GM21723 (cell line): ENCODE data around the gene KRTAP12-4.
"Not testable (repeated sequence)": the region's sequence is repeated elsewhere in the genome, so short reads cannot be mapped to it uniquely, and the experiment has no call there.

ENCODE experiments used
- ATAC-seq: cut with Tn5 transposase; IDR thresholded peaks from one replicate; pipeline ENCODE4 v1.9.1; 2021; ENCODE audit warnings: mild to moderate bottlenecking, moderate library complexity; ENCODE audit not compliant: unreplicated experiment

Gene KRTAP12-4

DNA sequence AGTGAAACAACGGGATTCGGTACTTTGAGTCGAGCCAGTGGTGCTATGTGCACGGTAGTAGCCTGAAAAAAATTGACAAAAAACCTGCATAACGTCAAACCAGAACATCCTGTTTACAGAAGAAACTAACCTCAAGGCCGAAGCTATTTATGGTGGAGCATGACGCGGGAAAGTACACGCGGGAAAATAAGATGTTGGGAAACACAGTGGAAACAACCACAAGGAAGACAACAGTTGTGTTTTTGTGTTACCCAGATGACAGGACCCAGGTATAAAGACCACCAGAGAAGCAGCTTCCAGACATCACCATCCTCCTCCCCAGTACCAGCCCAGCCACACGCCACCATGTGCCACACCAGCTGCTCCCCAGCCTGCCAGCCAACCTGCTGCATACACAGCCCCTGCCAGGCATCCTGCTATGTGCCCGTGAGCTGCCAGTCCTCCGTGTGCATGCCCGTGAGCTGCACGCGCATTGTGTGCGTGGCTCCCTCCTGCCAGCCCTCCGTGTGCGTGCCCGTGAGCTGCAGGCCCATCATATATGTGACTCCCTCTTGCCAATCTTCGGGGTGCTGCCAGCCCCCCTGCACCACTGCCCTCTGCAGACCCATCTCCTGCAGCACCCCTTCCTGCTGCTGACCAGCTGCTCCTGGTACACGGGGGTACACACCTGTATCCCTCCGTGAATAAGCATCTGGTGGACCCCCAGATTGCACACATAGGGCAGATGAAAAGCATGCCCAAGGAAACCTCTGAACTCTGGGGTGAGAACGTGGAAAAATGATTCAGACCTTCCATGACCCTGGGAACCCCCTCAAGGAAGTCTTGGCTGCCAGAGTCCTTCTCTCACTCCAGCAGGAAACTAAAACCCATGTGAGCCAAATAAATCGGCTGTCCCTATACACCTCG is 3.4 kb upstream of the KRTAP12-4 start, which contains the start of gene KRTAP12-3:
KRTAP12-3 (plus strand) TSS at position 298 of the 906 bp plus-strand sequence; CDS start at position 346, 48 bp downstream.
- ATAC-seq = no peak

DNA sequence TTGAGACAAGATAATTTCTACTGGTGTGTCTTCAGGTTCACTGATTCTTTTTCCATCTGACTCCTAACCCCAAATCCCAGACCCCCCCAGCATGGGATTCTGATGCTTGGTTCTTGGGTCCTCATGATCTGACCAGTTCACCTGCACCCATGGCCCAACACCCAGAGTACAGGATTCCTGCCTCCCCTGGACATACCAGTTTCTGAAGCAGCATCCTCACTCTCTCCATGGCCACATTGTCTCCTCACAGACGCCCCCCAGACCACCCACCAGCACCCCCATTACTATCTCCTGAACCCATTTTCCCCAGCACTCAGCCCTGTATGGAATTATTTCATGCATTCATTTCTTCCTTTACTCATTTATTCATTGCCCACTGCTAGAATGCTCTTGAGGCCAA is 2.4 kb upstream of the KRTAP12-4 start:
- no peak for ATAC-seq

DNA sequence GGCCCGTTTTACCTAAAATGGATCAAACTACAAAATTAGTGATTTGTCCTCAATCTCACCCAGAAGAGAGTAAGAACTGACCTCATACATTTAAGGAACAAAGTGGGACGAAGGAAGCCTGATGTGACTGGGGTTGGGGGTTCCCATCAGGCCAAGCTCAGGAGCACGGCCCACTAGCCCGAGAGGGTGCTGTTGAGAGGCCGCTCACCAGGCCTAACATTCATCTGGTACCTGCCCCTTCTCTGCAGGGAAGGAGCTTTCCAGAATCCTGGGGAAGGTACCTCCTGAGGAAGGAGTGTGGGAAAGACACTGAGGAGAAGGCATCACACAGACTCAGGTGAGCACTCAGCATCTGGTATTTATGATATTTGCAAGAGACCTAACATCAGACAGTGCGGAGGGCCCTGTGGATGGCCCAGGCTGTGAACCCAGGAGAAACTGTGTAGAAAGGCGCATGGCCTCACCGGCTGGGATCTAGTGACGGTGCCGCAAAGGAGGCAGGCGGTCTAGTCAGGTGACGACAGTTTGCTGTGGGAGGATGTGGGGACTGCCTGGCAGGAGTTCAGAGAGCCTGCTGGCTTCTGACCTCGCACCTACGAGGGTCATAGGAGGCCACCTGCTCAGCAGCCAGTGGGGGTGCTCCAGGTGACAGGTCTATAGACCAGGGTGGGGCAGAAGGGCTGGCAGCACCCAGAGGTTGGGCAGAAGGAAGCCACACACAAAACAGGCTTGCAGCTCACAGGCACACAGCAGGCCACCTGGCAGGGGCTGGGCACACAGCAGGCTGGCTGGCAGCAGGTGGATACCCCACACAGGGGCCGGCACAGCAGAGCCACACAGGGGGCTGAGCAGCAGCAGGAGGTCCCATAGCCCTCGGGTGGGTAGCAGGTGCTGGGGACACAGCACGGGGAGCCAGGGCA is 543 bp downstream of the KRTAP12-4 start:
- ATAC-seq = no peak

DNA sequence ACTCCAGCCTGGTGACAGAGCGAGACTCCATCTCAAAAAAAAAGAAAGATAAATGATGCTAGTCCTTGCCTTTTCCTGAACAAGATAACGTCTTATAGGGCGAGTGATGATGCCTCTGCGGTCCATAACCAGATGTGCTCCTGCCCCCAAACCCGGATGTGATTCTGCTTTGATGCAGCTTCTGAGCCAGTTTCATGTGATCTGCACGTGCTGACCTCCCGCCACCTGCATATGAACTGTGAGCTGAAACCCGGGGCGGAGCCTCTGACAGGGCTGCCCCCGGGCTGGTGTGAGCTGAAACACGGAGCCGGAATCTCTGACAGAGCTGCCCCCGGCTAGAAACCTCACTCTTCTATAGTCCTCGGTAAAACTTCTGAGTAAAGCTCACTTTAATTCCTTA is 1.3 kb downstream of the KRTAP12-4 start:
- ATAC-seq = no peak

DNA sequence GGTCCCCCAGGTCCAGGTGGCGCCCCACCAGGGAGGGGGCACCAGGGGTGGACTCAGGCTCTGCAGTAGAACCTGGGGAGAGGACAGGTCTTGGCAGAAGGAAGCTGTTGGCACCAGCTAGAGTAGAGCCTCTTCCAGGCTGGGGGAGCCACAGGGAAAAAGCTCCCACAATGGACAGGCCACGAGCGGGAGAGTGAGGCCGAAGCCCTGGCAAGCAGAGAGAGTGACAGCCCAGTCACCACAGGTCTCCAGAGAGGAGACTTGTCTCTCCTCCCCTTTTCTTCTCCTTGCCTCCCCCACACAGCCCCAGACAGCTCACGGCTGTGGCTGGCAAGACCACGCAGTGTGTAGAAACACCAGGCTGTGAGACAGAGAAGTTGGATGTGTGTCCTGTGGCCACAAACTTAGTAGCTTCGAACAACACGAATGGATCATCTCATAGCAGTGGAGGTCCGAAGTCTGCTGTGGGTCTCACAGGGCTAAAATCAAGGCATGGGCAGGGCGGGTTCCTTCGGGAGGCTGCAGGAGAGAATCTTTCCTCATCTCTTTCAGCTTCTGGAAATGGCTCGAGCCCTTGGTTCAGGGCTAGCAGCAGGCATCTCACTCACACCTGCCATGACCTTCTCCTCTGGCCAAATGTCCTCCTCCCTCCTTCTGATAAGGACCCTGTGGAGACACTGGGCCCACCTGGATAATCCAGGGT is 3.3 kb downstream of the KRTAP12-4 start:
- no peak for ATAC-seq

GRCh38 chr21:44650265-44650972 is 4.0 kb downstream of the KRTAP12-4 start:
- no peak for ATAC-seq

DNA sequence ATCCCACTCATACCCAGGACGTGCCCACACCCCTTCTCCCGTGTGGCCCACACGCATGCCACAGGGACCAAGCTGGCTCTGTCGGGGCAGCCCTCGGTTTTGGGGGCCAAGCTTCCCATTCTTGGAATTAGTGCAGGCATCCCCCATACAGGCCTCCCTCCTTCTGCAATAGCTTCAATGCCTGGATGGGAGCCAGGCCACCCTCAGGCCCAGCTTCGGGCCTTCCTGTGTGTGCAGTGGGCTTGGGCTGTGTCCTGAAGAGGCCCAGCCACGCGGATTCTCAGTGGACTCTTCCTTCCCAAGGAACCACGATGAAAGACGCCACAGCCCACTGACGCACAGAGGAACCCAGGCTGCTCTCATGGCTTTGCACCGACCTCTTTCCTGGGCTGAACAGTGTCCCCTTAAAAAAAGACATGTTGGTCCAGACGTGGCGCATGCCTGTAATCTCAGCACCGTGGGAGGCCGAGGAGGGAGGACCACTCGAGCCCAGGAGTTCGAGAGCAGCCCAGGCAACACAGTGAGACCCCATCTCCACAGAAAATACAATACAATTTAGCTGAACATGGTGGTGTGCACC is 4.8 kb downstream of the KRTAP12-4 start:
- ATAC-seq = no peak

DNA sequence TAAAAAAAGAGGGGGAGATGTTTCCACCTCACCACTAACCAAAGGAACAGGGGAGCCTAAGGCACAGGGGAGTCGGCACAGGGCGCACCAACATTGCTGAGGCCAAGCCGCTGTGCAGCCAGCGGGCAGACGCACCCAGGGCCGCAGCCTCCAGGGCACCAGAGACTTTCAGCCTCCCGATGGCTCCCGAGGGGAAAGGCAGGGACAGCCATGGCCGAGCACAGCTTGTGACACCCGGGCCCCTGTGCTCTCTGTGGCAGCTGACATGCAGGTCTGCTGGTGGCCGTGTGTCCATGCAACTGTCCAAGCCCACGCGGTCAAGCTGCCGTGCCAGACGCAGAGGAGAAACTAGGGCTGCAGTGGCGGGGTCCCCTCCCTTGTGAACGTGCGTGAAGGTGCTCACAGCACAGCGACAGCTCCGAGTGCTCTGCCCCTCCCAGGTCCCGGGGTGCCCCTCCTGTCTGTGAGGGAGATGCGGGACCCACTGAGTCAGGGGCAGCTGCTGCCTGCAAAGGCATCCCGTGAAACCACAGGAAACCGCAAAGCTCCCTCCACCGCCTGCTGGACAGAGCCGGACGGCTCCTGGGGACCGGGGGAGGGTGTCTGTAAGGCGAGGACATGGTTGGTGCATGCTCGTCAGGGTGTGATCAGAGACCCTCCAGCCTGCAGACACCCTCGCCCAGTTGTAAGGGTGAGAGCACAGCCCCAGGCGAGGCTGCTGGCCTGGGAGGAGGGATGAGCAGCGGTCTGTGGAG is 5.7 kb downstream of the KRTAP12-4 start:
- no peak for ATAC-seq

- ATAC-seq = no peak
Observed at GRCh38 chr21:44647222-44647552, 7.3 kb downstream of the KRTAP12-4 start.

GRCh38 chr21:44646366-44647221 is 7.9 kb downstream of the KRTAP12-4 start, which contains the start of gene KRTAP10-11:
TSS of gene KRTAP10-11 (plus strand) at chr21:44646414. CDS start at chr21:44646459, 45 bp downstream.
- not testable (repeated sequence) for ATAC-seq

- ATAC-seq = no peak
Observed at GRCh38 chr21:44644878-44645277, 9.6 kb downstream of the KRTAP12-4 start.

DNA sequence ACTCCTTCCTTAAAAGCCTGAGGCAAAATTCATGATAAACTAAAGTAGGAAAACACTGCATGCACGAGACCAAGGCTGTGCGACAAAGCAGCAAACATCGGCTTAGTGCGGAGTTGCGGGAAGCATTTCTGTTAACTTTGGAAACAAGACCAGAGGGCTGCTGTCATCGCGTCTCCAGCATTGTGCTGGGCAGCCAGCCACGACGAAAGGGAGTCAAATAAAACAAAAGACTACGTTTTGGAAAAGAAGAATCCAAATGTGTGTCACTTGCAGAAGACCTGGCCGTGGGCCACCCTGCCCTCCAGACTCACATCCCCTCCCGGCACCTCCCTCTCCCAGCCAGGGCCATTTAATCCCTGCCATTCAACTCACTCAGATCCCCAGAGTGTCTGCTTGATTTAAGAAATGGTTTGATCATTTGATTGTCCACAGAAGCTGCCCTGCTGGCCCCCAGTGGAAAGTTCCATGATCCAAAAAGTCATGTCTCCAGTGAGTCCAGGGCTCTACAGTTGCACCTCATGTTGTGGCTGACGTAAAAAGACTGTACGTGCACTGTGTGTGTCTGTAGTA is 10.6 kb downstream of the KRTAP12-4 start:
- ATAC-seq = no peak

DNA sequence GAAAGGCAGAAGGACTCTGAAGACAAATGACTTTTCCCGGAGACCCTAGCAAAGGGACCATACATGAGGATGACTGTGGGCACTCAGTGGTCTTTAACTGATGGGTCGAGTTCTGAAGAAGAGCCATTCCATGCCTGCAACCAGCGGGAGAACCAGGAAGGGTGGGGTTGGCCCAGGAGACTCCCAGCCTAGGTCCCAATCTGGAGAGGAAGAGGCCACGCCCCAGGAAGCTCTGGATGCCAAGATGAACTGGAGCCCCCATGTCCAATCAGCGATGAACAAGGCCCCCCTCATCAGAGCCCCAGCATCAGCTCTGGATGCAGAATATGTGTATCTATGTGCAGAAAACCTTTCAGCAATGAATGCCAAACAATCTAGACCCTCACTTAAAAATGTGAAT is 13.7 kb downstream of the KRTAP12-4 start:
- no peak for ATAC-seq

DNA sequence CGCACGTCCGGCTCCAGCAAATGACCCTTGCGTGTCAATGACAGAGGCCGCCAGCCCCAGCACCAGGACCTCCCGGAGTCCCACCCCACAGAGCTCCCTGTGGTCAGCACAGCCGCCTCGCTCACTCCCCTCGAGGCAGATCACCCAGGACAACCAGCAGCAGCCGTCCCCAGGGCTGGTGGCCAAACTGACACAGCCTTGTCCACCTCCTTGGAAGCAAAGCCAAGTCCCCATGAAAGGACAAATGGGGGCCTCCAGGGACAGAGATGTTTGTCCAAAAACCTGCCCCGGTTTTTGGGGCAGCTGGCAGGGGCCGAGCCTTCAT is 15.2 kb downstream of the KRTAP12-4 start:
- no peak for ATAC-seq

- not testable (repeated sequence) for ATAC-seq
Observed at GRCh38 chr21:44638506-44639330, 15.7 kb downstream of the KRTAP12-4 start.

GRCh38 chr21:44637851-44638348 is 16.6 kb downstream of the KRTAP12-4 start:
- not testable (repeated sequence) for ATAC-seq
